Measurements from ENCODE around the gene FNDC3A.

FNDC3A gene

GRCh38 chr13:48973845-48974431, 1.8 kb upstream of the FNDC3A start:
- Mint-ChIP-seq H3K4me3 (peak overlapping the region; percentile 92 to 95 (median 93)), H3K27me3 (ENCODE audit: low read depth) (no peaks in the 10 kb centered on the region), H3K27ac (peak overlapping the region; percentile 98 to 99 (median 99)), H3K36me3 (ENCODE audit: low read depth) (no peaks in the 10 kb centered on the region), H3K9me3 (peaks cover 10% of the 10 kb centered on the region), H3K4me1 (peaks cover 20% of the 10 kb centered on the region)
- no peak for TF ChIP-seq CTCF (IDR thresholded peaks at IDR 0.05; ENCODE audit: unreplicated experiment in 3 of 3)

- H3K27me3 Mint-ChIP-seq (ENCODE audit: low read depth) = no peaks in the 10 kb centered on the region
- peaks cover 10% of the 10 kb centered on the region for H3K9me3 Mint-ChIP-seq
- no peaks in the 10 kb centered on the region for H3K36me3 Mint-ChIP-seq (ENCODE audit: low read depth)
- H3K4me1 Mint-ChIP-seq = peaks cover 30% of the 10 kb centered on the region
- peak in 2 of 3 experiments; percentile 14 to 21 for TF ChIP-seq CTCF (IDR thresholded peaks at IDR 0.05; ENCODE audit: unreplicated experiment in 3 of 3)
- H3K4me3 Mint-ChIP-seq = peak overlapping the region; percentile 92 to 95 (median 93)
- H3K27ac Mint-ChIP-seq = peak overlapping the region; percentile 98 to 99 (median 99)
Observed at GRCh38 chr13:48975101-48975855, 434 bp upstream of the FNDC3A start.

DNA sequence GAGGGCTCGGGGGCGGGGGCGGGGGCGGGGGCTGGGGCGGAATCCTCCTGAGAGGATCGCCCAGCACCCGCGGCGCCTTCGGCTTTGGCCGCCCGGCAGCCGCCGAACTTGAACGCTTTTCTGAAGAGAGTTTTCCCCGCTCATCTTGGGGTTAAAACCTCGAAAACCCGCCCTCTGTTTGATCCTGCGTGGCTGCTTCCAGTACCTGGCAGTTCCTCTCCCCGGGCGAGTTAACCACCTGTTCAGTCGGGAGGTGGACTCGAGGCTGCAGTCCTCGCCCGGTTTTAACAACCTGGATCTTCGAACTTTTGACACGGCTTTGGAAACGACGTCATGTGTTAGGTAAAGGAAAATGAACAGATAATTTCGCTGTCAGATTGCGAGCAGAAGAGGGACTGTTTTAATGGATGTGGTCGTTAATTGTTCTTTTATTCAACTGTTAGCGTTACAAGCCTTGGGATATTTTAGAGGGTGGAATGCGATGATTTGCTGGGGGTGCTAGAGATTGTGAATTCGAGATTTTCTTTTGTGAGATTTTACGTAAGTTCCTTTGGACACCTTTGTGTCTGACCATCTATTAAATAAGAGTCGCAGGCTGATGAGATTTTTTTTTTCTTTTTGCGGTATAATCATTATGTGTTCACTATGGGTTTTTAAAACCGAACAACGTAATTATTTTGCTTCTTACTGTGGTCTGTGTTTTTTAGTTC, 1.0 kb downstream of the FNDC3A start:
- no peak for TF ChIP-seq CTCF (IDR thresholded peaks at IDR 0.05; ENCODE audit: unreplicated experiment in 3 of 3)
- H3K27ac Mint-ChIP-seq = peak overlapping the region; percentile 87 to 96 (median 91)

DNA sequence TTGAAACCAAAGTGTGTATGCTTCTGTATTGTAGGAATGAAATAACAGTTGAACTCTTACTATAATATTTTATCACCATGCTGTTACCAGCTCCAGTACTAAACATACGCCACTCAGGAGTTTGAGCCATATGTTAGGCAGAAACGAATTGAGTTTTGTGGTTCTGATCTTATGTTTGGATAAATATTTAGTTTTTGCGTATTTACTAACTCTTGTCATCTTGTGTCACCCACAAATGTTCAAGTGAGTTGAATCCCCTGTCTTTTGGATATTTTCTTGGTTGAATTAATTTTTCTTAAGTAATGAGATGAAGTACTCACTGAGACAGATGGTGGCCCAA, 1.5 kb downstream of the FNDC3A start:
- Mint-ChIP-seq H3K27me3 (ENCODE audit: low read depth) (no peaks in the 10 kb centered on the region), H3K4me1 (peaks cover 32% of the 10 kb centered on the region), H3K36me3 (ENCODE audit: low read depth) (no peaks in the 10 kb centered on the region), H3K4me3 (peak overlapping the region; percentile 92 to 98 (median 92)), H3K27ac (peak overlapping the region; percentile 87 to 96 (median 91)), H3K9me3 (peaks cover 10% of the 10 kb centered on the region)
- no peak for TF ChIP-seq CTCF (IDR thresholded peaks at IDR 0.05; ENCODE audit: unreplicated experiment in 3 of 3)

More for the DNA sequence above, 1.0 kb downstream of the FNDC3A start:
- peaks cover 32% of the 10 kb centered on the region for H3K4me1 Mint-ChIP-seq
- H3K27me3 Mint-ChIP-seq (ENCODE audit: low read depth) = no peaks in the 10 kb centered on the region
- peaks cover 10% of the 10 kb centered on the region for H3K9me3 Mint-ChIP-seq
- H3K36me3 Mint-ChIP-seq (ENCODE audit: low read depth) = no peaks in the 10 kb centered on the region
- peak overlapping the region; percentile 92 to 98 (median 92) for H3K4me3 Mint-ChIP-seq

DNA sequence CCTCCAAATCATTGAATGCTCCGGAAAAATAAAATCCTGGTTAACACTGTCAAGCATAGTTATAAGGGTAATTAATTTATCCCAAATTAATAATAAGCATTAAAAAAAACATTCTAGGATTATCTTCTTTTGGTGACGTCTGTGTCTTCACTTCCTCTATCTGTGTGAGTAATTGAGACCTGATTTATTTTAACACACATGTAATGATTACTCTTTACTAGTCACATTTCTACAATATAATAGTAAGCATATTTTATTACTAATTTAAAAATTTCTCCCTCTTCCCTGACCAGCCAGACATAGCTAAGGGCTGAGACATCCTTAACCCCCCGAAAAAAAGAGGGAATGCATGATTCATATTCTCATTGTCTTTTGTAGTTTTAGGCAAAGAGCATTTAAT, 2.3 kb downstream of the FNDC3A start:
- Mint-ChIP-seq H3K36me3 (ENCODE audit: low read depth) (no peaks in the 10 kb centered on the region), H3K9me3 (peaks cover 7% of the 10 kb centered on the region)

More for the DNA sequence above, 2.3 kb downstream of the FNDC3A start:
- Mint-ChIP-seq H3K27me3 (ENCODE audit: low read depth) (no peaks in the 10 kb centered on the region), H3K4me3 (peak overlapping the region; percentile 54 to 69 (median 55)), H3K4me1 (peaks cover 32% of the 10 kb centered on the region), H3K27ac (no peak overlapping the region)
- TF ChIP-seq CTCF (IDR thresholded peaks at IDR 0.05; ENCODE audit: unreplicated experiment in 3 of 3) = no peak
